HG03354 (cell line): Measurements from ENCODE around the gene TSHZ2.

ENCODE experiments used
- ATAC-seq: cut with Tn5 transposase; IDR thresholded peaks from one replicate; pipeline ENCODE4 v1.9.1; 2021; ENCODE audit warnings: mild to moderate bottlenecking; ENCODE audit not compliant: unreplicated experiment, poor library complexity, severe bottlenecking

The TSHZ2 gene

DNA sequence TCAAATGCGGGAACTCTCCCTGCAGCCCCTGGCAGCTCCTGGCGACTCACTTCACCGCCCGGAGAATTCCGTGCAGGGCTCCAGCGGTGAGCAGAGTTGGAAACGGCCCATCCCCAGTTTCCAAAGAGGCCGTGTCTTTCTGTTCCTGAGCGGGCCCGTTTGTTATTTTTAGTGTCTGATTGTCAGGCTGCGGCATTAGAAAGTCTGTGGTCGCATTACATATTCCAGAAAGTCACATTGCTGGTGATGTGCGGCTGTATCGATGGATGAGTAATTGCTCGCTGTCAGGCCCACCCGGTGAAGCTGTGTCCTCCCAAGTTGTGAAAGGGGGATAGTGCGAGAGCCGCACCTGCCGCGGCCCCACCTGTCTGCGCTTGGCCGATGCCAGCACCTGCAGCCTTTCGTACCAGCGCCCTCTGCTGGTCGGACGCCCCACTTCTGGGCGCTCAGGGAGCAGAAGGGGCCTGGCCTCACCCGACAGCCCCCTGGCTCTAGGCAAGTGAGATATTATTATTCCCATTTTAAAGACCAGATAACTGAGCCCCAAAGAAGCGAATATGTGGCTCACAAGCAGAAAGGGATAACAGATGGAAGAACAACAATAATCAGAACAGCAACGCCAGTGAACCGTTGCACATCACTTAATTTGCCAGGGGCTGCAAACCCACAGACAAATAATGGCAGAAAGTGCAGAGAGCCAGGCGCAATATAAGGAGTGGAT is 244.9 kb downstream of the TSHZ2 start:
- ATAC-seq, result peak; percentile 91

- ATAC-seq, result no peak
Observed at GRCh38 chr20:53220482-53221307, 248.5 kb downstream of the TSHZ2 start.

GRCh38 chr20:53221731-53222130 is 249.6 kb downstream of the TSHZ2 start:
- ATAC-seq, result no peak

GRCh38 chr20:53222416-53222815 is 250.3 kb downstream of the TSHZ2 start:
- ATAC-seq, result no peak

DNA sequence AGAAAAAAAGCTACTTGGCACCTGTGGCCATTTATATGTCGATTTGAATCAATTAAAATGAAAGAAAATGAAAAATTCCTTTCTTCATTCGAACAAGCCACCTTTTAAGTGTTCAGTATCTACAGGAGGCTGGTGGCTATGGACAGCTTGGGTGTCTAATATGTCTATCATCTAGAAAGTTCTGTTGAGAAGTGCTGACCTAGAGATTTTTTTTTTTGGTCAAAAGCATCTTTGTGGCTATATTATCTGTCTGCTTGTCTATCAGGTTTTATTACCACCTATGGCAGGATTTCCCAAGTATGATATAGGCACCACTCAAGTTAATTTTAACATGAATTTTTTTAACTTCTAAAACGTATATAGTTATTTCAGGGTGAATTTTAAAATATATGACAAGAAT is 250.8 kb downstream of the TSHZ2 start:
- ATAC-seq, result no peak

DNA sequence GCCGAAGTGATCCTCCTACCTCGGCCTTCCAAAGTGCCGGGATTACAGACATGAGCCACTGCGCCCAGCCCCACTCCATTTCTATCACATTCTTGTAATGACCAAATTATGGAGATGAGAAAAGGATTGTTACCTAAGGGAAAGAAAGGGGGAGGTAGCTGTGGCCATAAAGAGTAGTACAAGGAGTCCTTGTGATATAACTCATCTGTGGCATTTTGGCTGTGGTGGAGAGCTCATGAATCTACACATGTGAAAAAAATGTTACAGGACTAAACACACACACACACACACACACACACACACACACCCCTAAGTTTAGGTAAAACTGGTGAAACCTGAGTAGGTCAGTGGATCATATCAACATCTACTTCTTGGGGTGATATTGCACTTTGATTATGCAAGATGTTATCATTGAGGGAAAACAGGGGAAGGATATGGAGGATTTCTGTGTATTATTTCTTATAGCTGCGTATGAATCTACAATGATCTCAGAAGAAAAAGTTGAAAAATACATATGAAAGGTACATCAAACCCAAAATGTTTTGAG is 251.5 kb downstream of the TSHZ2 start:
- ATAC-seq, result no peak

DNA sequence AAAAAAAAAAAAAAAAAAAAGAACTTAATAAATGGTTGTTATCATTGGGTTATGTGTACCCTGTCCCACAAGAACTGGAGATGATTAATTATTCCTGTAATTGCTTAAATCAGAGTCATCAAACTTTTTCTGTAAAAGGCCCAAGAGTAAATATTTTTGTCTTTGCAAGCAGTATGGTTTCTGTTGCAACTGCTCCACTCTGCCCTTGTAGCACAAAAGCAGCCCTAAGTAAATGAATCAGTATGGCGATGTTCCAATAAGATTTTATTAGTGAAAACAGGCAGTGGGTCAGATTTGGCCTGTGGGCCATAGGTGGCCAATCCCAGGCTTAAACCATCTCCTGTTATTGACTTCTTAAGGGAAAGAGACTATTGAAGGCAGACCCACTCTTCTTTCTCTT is 252.7 kb downstream of the TSHZ2 start:
- no peak for ATAC-seq

- ATAC-seq, result no peak
Observed at GRCh38 chr20:53226826-53227225, 254.7 kb downstream of the TSHZ2 start.

- ATAC-seq, result no peak
Observed at GRCh38 chr20:53227523-53227922, 255.4 kb downstream of the TSHZ2 start.

DNA sequence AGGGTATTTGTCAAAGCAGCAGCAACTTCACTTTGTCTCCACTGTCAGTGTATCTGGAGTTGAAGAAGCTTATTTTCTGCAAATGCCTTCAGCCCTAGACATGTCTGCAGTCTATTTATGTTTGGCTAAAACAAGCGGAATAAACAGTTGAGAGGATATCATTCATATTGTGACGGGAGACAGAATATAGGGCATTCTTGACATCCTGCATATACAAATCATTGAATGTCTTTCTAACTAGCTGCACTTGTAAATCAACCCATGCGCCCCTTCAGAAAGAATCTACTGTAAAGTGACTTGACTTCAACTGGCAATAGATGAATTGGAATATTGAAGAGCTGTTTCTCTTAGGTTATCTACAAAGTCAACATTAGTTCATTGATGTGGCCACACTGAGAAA is 258.9 kb downstream of the TSHZ2 start:
- ATAC-seq, result no peak

DNA sequence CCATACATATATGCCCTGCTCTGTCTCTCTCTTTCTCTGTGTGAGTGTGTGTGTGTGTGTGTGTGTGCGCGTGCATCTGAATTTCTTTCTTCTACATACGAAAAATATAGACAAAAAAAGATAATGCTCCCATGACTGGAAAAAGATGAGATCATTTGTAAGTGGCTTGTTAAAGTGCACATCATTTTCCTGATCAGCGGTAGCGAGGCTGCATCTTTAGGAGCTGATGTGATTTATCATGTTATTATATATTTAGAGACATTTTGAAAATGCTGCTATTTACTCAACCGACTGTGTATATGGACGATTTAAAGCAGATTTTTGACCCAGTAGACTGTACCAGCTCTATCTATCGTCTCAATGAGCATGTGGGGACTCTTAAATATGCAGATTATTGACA is 265.3 kb downstream of the TSHZ2 start:
- ATAC-seq, result no peak

DNA sequence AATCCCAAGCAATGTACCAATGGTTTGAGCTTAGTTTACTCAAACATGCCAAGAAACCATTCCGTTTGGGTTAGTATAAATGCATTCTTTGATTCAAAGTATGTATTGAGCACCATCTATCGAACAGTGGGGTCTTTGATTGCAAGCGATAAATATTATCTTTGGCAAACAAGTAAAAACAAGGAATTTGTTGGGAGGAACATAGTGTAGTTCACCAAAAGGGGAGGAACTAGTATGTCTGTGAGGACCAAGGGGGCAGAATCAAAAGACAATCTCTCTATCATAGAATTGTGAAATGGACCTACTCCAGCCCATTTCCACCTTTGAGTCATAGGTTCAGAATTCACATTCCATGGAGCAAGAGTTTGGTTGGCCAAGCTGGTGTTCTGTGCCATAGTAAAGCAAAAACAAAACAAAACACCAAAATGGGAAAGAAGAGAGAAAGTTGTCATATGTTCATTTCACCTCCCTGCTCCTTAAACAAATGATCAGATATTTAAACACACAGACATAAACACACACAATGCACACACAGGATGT is 266.0 kb downstream of the TSHZ2 start:
- no peak for ATAC-seq

DNA sequence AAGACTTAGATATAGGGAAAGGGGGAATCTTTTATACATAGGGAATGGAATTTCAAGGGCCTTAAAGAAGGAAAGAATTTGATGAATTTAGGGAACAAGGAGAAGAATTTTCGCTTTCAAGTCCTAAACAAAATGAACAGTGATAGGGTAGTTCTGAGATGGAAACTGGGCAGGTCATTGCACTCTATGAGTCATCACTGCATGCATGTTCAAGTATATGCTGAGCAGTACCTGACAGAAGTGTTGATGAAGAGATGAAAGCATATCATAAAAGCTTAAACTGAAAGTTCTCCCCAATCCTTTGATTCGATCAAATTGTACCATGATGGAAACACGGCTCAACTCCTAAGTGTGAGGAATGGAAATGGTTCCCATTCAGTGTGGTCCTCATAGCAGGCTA is 271.0 kb downstream of the TSHZ2 start:
- ATAC-seq, result no peak

GRCh38 chr20:53244711-53245110 is 272.6 kb downstream of the TSHZ2 start:
- ATAC-seq, result no peak

- no peak for ATAC-seq
Observed at GRCh38 chr20:53245574-53245973, 273.4 kb downstream of the TSHZ2 start.

GRCh38 chr20:53247468-53248103 is 275.4 kb downstream of the TSHZ2 start:
- no peak for ATAC-seq

DNA sequence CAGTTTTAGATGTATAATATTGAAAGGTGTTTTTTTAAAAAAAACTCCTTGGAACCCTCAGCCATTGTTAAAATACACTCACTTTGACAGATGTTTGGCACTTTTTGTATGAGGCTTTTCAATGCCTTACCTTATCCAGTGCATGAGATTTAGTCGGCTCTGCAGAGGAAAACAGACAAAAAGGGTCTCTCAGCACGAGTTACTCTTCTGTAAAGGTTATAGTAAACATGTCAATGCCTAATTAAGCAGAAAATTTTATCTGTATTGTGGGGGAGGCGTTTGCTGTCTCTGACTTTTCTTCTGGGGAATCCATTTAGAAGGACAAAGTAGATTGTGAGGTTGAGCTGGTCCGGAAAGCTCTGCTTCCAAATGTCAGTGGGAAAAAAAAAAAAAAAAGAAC is 278.3 kb downstream of the TSHZ2 start:
- ATAC-seq, result no peak

- ATAC-seq, result no peak
Observed at GRCh38 chr20:53252002-53252401, 279.8 kb downstream of the TSHZ2 start.

GRCh38 chr20:53253668-53254067 is 281.5 kb downstream of the TSHZ2 start:
- no peak for ATAC-seq

GRCh38 chr20:53255102-53255710 is 283.0 kb downstream of the TSHZ2 start:
- no peak for ATAC-seq
